ENCODE measurements around the gene TSR2.

Gene TSR2

DNA sequence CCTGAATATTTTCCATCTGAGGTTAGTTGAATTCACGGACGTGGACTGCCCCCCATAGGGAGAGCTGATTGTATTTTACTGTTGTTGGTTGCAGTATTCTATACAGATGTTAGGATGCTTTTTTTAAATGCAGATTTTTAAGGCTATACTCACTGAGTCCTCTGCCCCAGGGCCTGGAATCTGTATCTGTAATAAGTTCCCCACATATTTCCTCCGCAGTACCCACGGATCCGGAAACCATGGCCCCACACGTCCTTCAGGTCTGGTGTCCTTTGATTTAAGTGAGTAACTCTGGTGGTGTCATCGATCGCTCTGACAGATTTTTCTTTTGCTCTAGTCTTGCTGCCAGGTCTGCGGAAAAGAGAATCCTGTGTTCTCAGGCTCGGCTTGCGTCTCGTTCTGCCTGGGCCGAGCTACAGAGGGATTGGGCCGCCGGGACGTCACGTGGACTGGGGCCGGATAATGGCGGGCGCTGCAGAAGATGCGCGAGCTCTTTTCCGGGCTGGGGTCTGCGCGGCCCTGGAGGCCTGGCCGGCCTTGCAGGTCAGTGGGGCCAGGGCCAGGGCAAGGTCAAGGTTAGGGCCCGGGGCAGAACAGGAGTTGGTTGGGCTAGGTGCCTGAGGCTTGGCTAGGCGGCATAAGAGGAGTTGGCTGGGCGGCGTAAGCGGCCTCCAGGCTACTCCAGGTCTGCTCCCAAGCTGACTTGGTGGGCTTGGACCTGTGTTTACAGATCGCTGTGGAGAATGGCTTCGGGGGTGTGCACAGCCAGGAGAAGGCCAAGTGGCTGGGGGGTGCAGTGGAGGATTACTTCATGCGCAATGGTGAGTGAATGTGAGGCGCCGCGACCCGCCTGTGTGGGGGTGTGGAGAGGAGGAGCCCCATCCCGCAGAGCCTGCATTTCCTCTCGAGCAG, at the start of gene TSR2:
TSR2 (plus strand) TSS at position 445 of the 912 bp plus-strand sequence; CDS start at position 463, 18 bp downstream.
- DNase-seq (ENCODE audit: low read depth) = peak; percentile 64

DNA sequence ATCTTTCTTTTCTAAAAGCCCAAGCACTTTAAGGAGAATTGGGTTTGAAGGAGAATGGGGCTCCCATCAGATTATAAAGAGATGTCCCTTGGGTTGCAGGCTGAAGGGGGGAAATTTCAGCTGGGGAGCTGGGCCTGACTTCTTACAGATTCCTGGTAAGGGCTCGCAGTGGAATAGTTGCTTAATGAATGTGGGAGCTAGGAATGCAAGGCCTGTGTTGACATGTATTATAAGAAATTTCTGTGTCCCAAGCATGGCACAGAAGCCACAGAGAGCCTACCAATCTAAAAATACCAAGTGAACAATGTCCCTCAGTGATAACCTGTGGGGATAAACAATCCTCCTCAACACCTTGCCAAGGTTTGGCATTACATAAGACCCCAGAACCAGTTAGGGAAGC, 43.1 kb upstream of the TSR2 start:
- DNase-seq (ENCODE audit: low read depth) = no peak

DNA sequence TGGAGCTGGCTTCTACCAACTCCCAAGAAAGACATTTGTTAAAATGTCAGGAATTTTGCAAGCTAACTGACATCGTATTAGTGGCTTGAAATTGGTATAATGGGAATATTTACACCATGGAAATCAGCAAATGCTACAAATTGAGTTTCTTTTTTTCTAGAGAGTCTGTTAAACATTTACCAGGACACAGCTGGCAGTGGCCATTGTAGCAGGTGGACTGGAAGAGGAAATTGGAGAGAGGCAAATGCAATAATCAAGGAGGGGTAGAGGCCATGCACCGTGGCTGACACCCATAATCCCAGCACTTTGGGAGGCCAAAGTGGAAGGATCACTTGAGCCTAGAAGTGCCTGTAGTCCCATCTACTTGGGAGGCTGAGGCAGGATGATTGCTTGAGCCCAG, 32.9 kb upstream of the TSR2 start:
- DNase-seq (ENCODE audit: low read depth) = no peak

- no peak for DNase-seq (ENCODE audit: low read depth)
Observed at GRCh38 chrX:54411732-54412131, 28.5 kb upstream of the TSR2 start.

DNA sequence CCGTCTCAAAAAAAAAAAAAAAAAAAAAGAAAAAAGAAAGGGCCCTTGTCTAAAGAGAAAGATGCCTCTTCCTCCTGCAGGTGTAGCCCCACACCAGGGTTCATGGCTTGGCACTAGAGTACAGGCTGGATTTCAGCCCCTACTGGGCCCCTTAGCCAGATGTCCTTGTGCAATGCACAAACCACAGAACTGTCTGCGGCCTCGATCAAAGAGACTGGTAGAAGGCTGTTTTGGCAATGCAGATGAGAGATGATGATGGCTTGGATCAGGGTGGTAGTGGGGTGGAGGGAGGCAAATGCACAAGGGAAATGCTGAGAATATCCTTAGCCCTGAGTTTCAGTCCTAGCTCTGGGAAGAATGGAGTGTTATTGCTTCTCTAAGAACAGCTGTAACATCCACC, 26.5 kb upstream of the TSR2 start:
- no peak for DNase-seq (ENCODE audit: low read depth)

DNA sequence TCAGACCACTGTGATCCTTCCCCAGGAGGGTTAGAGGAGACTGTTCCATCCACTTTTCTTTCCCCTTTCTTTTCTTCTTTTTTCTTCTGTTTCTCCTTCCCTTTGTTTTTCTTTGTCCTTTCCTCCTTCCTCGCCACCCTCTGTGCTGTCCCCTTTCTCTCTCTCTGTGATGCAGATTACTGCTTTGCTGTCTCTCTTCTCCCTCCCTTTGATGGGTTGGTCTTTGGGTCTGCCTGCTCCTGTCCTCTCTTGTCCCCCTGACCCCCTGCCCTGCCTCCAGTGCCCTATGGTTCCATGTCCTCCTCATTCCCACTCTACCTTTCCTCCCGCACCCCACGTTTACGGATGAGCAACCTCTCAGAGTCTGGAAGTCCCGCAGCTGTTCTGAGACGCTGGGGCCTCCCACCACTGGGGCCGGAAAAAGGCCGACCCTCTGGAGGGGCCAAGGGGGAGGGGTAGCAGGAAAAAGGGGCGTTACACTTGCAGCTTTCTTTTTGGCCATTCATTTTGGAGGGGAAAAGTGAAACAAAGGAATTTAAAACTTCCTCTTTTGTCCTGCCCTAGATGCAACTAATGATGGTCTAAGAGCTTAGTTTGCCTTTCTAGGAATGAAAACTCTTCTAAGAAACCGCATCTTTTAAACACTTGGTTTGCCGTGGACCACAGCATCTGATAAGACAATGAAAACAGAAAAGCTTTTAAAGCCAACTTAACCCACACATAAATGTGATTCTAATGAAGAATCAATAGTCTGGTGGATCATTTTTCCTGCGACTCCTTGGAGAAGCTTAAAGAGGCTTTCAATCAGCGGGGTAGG, 24.5 kb upstream of the TSR2 start:
- DNase-seq (ENCODE audit: low read depth) = no peak

GRCh38 chrX:54416965-54417364, 23.2 kb upstream of the TSR2 start:
- DNase-seq (ENCODE audit: low read depth) = no peak

DNA sequence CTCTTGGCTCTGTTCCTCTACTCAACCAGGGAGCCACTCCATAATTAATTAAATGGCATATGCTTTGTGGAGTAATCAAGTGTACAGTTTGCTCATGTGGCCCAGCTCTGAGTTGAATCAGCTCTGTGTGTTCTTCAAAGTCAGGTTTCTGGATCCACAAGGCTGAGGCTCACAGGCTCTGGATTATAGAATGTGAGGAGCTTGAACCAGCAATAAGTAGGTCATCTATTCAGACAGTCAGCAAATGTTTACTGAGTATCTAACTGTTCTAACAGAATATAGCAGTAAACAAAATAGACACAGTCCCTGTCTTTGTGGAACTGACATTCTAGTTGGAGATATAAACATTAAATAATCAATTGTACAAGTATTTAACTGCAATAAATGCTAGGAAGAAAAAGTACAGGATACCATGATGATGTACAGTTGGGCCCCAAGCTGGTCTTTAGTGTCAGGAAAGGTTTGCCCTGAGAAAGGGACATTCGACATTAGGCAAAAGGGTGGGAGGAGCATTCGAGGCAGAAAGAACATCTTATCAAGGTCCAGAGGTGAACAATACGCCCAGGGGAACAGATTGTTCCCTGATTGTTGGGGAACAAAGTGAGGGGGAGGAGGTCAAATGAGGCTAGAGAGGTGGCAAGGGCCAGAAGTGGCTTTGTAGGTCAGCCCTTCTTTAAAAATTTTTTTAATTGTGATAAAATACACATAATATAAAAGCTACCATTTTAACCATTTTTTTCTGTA, 20.5 kb upstream of the TSR2 start:
- no peak for DNase-seq (ENCODE audit: low read depth)

DNA sequence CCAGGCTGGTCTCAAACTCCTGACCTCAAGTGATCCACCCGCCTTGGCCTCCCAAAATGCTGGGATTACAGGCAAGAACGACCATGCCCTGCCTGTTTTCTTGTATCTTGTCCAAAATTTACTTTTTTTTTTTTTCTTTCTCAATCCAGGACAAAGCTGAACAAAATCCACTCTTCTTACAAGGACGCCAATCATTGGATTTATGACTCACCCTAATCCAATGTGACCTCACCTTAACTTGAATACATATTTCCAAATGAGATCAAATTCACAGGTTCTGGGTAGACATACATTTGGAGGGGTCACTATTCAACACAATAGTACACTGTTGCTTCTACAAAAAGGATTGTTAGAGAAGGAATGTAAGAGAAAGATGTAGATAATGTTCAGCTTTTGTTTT, 18.0 kb upstream of the TSR2 start:
- no peak for DNase-seq (ENCODE audit: low read depth)

DNA sequence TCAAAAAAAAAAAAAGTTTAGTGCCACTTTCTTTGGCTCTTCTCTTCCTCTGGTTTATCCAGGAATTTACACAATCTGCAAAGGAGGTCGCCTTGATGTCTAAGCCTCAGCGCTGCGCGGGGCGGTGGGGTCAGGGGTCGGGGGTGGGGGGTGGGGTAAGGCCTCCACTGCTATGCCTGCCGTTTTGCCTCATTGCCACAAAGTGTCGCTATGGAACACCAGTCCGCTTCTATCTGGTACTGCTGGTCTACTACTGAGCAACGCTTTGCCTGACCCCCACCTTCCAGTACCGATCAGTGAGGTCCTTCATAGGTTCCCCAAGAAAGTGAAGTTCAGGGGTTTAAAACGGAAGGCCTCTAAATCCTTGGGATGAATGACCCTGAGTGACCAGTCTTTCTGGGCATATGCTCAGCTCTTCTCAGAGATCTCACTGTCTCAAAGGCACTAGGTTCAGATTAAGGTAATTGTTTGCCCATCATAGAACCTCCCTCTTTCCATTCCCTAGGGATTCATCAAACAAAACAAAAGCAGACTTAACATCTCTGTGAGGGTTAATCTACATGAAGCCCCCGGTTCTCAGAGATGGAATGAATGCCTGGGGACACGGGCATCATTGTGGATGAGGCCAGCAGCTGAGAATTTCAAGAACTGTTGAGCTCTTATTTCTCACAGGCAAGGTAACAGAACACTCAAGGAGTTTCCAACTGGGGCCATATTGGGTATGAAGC, 16.9 kb upstream of the TSR2 start:
- DNase-seq (ENCODE audit: low read depth) = no peak

DNA sequence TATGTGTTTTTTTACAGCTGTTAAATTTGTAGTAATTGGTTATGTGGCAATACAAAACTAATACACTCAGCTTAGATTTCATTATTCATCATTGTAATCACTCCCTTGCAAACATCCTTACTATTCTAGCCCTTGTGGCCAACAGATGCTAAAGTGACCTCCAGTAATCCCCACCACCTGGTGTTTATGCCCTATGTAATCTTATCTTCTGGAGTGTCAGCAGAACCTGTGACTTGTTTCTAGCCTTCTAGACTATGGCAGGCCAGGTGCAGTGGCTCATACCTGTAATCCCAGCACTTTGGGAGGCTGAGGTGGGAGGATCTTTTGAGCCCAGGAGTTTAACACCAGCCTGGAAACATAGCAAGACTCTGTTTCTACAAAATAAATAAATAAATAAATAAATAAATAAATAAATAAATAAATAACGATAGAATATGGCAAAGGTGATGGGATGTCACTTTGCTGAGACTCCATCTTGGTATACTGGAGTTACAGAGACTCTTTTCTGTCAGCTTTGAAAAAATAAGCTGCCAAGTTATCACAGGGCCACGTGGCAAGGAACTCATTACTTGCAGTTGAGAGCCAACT, 12.3 kb upstream of the TSR2 start:
- DNase-seq (ENCODE audit: low read depth) = no peak

- no peak for DNase-seq (ENCODE audit: low read depth)
Observed at GRCh38 chrX:54430519-54430918, 9.7 kb upstream of the TSR2 start.

DNA sequence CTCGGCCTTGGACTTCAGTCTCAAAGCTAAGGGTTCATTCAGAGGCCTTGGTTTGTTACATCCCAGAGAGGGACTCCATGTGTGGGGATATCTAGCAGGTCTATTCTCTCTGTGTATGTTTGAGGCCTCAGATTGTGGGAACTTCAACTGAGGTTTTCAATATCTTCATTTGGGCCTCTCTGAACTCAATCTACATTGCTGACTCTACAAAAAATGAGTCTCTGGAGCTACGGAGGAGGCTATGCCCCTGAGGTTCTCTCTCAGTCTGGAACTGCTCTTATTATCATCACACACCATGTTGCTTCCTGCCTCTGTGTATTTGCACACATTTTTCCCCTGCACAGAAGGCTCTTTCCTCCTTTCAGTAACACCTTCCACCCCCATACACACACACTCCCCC, 5.1 kb upstream of the TSR2 start:
- no peak for DNase-seq (ENCODE audit: low read depth)

DNA sequence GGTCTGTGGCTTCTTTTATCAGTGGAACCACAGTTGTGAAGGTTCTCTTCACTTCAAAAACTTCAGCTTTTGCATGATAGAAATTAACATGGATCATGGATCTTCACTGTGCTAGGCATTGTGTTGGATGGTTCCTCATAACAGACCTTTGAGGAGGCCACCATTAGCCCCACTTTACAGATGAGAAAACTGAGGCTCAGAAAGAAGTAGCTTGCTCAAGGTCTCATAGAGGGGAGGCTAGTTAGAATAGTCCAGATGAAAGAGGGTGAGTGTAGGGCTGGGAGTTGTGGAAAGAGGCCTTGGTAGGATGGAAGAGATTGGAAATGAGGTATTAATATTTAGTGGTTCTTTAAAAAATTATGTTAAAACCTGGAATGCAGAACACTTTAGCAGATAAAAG, 2.6 kb downstream of the TSR2 start:
- no peak for DNase-seq (ENCODE audit: low read depth)

DNA sequence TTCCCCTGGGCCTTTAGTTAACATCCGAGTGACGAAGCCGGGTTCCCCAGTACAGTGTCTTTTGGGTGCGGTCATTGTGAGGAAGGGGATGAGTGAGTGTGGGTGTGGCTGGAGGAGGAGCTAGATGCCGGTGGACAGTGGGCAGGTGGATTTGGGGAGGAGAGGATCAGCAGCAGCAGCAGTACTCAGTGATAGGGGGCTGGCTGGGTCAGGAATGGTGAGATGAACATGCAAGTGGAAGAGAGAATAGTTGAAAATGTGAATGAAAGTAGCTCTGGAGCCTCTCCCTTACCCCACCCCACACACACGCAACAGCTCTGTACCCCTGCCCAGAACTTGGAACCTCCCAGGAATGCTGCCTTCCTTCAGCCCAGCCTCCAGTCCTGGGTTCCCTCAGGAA, 4.5 kb downstream of the TSR2 start:
- DNase-seq (ENCODE audit: low read depth) = no peak

- DNase-seq (ENCODE audit: low read depth) = no peak
Observed at GRCh38 chrX:54446084-54446483, 5.9 kb downstream of the TSR2 start.

DNA sequence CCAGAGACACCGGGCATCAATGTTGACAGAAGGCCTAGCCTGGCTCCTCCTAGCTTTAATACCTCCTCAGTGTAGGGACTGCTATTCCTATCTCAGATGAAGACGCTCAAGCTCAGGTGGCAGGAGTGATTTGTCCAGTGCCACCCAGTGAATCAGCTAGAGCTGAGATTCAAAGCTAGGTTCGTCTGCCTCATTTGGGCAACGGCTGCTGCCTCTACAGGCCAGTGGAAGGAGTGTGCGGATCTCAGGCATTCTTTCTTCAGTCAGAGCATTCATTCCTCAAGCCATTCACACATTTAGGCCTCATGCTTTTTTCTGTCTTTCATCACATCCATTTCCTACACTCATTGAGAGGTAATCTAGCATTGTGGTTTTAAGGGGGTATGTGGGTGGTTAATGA, 7.3 kb downstream of the TSR2 start:
- DNase-seq (ENCODE audit: low read depth) = no peak

DNA sequence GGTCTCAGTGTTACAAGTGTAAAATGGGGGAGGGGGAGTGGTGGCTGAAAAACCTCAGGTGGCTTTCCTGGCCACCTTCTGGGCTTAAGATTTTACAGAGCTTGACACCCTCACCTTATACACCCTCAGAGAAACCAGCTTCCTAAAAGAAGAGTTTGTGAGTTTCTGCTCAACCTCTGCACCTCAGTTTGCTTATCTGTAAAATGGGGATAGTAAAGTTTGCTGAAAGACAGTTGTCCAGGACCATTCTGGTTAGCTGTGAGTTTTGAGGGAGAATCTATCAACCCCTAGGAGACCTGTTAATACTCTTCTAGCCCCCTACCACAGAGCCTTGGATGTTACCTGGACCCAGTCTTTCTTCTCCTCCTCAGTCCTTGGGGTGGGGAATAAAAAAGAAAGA, 9.7 kb downstream of the TSR2 start:
- DNase-seq (ENCODE audit: low read depth) = no peak

DNA sequence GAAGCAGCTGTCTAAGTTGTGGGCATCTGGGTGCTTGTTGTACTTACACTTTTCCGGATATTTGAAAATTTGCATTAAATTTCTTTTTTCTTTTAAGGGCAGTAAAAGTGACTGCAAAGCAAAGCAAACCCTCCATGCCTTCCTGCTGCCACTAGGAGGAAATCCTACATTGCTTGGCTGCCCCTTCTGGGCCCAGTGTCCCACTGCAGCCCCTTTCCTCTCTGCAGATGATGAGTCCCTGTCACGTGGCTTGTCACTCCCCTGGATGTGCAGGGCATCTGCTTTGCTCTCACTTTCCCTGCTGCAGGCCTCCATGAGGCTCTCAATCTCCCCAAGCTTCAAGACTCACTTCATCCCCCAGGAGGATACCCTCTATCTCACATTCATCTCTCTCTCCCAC, 12.7 kb downstream of the TSR2 start:
- no peak for DNase-seq (ENCODE audit: low read depth)

- DNase-seq (ENCODE audit: low read depth) = no peak
Observed at GRCh38 chrX:54470054-54470760, 30.0 kb downstream of the TSR2 start.
